Endometrial microvascular endothelial cells (primary cell): Measurements from ENCODE around the gene CHIT1. TPM values are rescaled to one million over a fixed set of nuclear protein-coding genes. Genes with fewer than 3 reads are reported as not detected.

Source experiments
- in situ Hi-C: cut with HindIII; loops from 2 replicates; pipeline ENCODE4 v1.10.0; 2017; ENCODE audit warnings: low sequenced_read_pairs, low pct_unique_long_range_greater_than_20kb; ENCODE audit errors: inconsistent ontology term
- total RNA-seq: library from RNA; depleted of rRNA; stranded (reverse); fragments of >200 nt; gene quantifications from one replicate; pipeline ENCODE4 v1.2.3, GENCODE V29; 2015; ENCODE audit errors: inconsistent ontology term

CHIT1 gene
- total RNA-seq, 1 donor from 2014 or later = not detected

DNA sequence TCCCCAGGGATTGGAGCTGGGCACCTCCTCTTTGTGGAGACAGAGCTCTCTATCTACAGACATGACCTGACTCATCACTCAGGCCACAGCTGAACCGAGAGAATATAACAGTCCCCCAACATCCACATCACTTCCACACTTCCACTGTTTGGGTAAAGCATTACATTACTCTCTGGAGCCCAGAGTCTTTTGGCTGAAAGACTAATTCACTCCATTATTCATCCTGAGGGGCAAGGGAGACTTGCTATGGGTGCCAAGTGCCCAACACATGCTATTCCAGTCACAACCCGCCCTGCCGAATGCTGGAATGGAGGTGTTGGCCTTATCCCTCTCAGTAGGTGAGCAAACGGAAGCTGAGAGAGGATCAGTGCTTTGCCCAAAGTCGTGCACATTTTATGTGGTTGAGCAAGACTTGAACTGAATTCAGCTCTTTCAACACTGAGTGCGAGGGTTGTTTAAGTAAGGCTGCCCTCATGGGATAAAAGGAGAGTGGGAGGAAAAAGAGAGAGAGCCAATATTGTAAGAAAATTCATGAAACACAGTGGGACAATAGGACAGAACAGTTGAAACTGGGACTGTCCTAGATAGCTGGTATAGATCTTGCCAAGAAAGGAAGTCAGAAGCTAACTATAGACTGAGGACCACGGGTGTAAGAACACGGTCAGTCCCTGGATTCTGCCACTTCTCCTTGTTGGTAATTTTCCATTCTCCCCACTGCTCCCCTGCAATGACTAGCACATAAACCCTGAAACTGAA is 29.5 kb downstream of the CHIT1 start:
- in situ Hi-C loops = no loop called here

GRCh38 chr1:203199481-203199815 is 30.0 kb downstream of the CHIT1 start:
- in situ Hi-C loops = no loop called here

GRCh38 chr1:203199002-203199401 is 30.5 kb downstream of the CHIT1 start:
- in situ Hi-C loops = no loop called here

GRCh38 chr1:203197625-203198024 is 31.8 kb downstream of the CHIT1 start:
- in situ Hi-C loops = no loop called here

GRCh38 chr1:203196371-203196770 is 33.1 kb downstream of the CHIT1 start:
- in situ Hi-C loops = no loop called here

GRCh38 chr1:203190949-203191348 is 38.5 kb downstream of the CHIT1 start:
- in situ Hi-C loops = no loop called here

DNA sequence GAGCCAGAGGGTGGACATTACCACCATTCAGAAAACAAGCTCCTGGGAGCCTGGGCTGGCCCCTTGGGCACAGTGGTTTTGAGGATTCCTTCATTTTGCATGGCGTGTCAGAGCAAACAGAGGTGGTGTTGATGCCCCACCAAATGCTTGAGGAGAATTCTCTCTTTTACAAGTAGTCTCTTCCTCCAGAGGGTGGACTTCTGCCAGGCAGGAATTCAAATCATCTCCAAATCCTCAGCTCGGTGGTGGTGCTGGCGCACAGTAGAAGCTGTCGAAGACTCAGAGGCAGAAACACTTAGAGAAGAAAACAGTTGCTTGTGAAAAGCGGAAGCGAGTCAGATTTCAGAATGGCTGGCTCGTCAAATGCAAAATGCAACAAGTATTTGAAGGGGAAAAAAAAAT is 39.5 kb downstream of the CHIT1 start:
- in situ Hi-C loops = no loop called here

- in situ Hi-C loops = no loop called here
Measured at GRCh38 chr1:203188686-203189232, 40.7 kb downstream of the CHIT1 start.

DNA sequence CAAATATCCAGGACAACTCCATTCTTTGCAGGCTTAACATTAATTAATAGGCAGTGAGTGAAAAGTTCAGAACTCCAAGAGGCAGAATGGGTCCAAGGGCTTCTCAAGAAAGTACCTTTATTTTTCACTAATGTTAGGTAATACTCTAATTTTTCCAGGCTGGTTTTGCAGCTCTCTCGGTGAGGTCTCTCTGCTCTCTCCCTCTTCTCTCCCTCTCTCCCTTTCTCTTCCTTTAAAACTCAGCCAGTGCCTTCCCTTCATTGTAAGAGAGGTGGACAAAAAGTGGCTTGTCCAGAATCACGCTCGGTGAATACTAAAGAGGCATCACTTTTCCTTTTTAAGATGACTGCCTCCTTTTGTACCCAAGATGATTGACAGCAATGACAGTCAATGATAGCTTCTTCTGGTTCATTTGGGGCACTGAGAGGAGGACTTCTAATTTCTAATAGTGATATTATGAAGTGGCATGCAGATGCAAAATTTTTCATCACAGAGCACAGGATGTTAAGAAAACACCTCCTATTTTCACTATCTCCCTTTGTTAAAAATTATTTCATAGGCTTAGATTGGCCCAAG is 41.7 kb downstream of the CHIT1 start:
- in situ Hi-C loops = no loop called here

- in situ Hi-C loops = no loop called here
Measured at GRCh38 chr1:203187304-203187685, 42.2 kb downstream of the CHIT1 start.

DNA sequence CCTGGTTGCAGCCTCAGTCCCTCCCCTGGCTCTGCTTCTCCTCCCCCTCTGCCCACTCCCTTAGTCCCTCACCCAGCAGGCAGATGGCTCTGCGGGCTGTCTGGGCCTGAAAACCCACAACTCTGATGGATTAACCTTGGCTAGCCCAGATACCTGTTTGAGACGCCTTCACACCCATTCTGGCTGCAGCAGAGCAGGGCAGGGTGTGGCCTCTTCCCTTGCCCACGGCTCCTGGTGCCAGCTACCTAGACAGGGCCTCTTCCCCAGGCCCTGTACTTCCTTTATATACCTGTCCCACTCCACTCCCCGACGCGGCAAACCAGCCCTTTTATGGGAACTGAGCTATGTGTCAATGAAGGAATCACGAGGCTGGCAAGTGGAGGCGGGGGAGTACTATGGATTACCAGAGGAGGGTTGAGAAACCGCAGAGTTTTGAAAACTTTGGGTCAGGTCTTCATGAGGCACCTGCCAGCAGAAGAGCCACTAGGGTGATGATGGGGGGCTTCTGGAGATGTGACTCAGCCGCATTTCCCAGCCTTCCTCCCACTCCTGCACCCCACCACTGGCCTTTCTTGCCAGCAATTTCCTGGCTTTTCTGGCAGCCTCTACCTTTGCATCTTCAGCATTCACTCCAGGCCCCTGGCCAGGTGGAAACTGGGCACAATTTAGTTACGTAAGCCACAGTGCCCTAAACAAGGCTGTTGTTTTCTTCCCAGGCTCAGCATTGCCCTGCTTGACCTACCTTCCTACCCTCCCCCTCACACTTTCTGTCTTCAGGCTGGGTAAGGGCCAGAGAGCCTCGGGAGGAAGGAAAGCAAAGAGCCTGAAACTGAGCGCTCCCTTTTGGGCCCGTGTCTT is 42.8 kb downstream of the CHIT1 start, which contains the start of gene CHI3L1:
TSS of gene CHI3L1 (minus strand) at position 259 of the 858 bp plus-strand sequence. CDS start at position 178, 81 bp downstream.
- in situ Hi-C loops = no loop called here

DNA sequence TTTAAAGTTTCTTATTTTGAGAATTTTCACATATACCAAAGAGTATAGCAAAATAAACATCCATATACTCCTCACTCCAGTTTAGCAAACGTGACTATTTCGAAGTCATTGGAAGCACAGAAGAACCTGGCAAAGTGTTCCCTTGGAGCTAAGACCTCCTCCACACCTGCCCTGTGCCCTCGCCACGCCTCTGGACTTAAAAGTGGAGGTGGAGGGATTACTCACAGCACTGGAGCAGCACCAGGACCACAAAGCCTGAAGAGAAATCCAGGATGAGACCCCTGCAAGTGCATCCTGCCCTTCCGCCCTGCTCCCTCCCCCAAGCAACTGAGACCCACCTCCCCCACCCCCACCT is 43.4 kb downstream of the CHIT1 start:
- in situ Hi-C loops = no loop called here

DNA sequence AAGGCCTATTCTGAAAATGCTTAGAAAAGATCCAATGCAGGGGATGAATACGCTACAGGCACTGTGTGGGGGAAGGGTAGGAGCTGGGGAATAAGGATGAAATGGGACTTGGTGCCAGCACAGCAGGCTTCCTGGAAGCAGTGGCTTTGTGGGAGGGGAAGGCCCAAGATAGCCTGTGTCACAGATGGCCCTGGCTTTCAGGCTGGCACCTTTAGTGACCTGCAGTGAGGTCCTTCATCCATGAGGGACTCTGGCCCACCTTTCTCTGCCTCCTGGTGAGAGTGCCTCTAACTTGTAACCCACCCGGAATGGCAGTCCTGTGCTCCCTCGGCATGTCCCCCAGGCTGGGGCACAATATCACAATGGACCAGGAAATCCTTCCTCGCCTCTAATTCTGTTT is 43.9 kb downstream of the CHIT1 start:
- in situ Hi-C loops = no loop called here

GRCh38 chr1:203185061-203185461 is 44.4 kb downstream of the CHIT1 start:
- in situ Hi-C loops = no loop called here

GRCh38 chr1:203184467-203184866 is 45.0 kb downstream of the CHIT1 start:
- in situ Hi-C loops = no loop called here

- in situ Hi-C loops = no loop called here
Measured at GRCh38 chr1:203183828-203184227, 45.6 kb downstream of the CHIT1 start.

- in situ Hi-C loops = no loop called here
Measured at GRCh38 chr1:203182387-203182953, 47.0 kb downstream of the CHIT1 start.

DNA sequence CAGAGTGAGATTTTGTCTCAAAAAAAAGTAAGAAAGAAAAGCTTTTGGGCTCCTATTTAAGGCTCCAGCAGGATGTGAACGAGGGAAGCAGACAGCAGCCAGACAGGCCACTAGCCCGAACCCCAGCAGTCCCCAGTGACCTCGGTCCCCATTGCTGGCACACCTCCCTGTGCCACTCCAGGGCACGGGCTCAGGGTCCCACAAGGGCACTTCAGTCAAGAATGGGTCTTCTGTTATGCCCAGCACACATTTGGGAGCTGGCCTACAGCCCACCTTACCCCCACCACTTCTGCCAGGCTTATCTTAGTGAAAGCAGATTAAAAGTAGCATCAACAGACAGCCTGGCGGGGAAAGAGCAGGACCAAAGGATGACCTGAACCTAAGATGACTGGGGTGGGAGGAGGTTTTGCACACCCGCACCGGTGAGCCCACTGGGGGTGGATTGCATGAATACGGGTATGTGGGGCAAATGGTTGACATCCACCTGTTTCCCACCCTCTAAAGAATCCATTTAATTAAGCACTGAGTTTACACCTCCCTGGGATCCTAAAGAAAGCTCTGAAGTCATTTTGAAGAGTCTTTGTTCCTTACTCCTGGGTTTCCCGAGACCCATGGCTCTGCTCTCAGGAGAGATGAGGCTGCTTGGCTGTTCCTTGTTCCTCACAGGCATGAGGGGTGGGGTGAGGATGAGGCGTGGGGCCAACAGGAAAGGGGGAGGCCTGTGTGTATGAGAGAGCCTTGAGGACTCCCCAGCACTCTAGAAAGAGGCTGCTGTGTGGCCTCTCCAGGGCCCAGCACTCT is 47.7 kb downstream of the CHIT1 start:
- in situ Hi-C loops = no loop called here
